ENCODE measurements around the gene NFIA. TPM values are rescaled to one million over a fixed set of nuclear protein-coding genes. Genes with fewer than 3 reads are reported as not detected.

The NFIA gene
- total RNA-seq, 1 experiment from 2014 or later, result 12.7 TPM

- Histone ChIP-seq H3K27ac (ENCODE audit: low read length) (peak overlapping the region; percentile 30; the same call in 1 of the 2 replicates), H3K36me3 (ENCODE audit: low read depth, low read length) (no peaks in the 10 kb centered on the region), H3K27me3 (ENCODE audit: low read length) (no peaks in the 10 kb centered on the region), H3K9me2 (replicated peaks; ENCODE audit: low read length) (no peaks in the 10 kb centered on the region), H3K79me2 (ENCODE audit: low read length) (no peaks in the 10 kb centered on the region), H3F3A (ENCODE audit: low read length, unreplicated experiment) (peaks cover 17% of the 10 kb centered on the region), H3K4me3 (ENCODE audit: low read length) (no peak overlapping the region), H2AFZ (ENCODE audit: low read length) (no peak overlapping the region), H3K4me1 (ENCODE audit: insufficient read depth, low read length) (peaks cover 53% of the 10 kb centered on the region), H3K4me2 (ENCODE audit: low read length) (peak overlapping the region; percentile 32), H4K20me1 (ENCODE audit: low read length) (no peaks in the 10 kb centered on the region), H3K9me3 (ENCODE audit: low read length) (no peaks in the 10 kb centered on the region), H3K9ac (ENCODE audit: low read length) (no peak overlapping the region)
- ChIA-PET POLR2A (ENCODE audit: unreplicated experiment) (interaction anchor here (0.6 kb wide), 1 partner anchor 67 kb away, joined by 6 read pairs; no protein-coding TSS in a partner anchor), CTCF (no interaction called here)
- TF ChIP-seq EZH2 (IDR thresholded peaks at IDR 0.05; ENCODE audit: low read length, unreplicated experiment) (no peak), EZH2phosphoT487 (IDR thresholded peaks at IDR 0.05; ENCODE audit: borderline replicate concordance, low read length) (no peak), CTCF (conservative IDR thresholded peaks at IDR 0.05; ENCODE audit: low read depth, low read length) (no peak)
- peak; percentile 83 for DNase-seq
- no TSS peak for BruUV-seq (replicated peaks)
- no peak for ATAC-seq
- intact Hi-C loops (cut with micrococcal nuclease), result no loop called here
These were observed 56.8 kb downstream of the NFIA start for GRCh38 chr1:61138921-61139774.

- Histone ChIP-seq H3K9ac (ENCODE audit: low read length) (no peak overlapping the region), H3K9me3 (ENCODE audit: low read length) (no peaks in the 10 kb centered on the region), H3K36me3 (ENCODE audit: low read depth, low read length) (no peaks in the 10 kb centered on the region), H3K4me2 (ENCODE audit: low read length) (peak overlapping the region; percentile 11; the same call in 1 of the 2 replicates), H3K79me2 (ENCODE audit: low read length) (no peaks in the 10 kb centered on the region), H3K27me3 (ENCODE audit: low read length) (no peaks in the 10 kb centered on the region), H2AFZ (ENCODE audit: low read length) (no peak overlapping the region), H3K4me3 (ENCODE audit: low read length) (no peak overlapping the region), H3K4me1 (ENCODE audit: insufficient read depth, low read length) (peaks cover 58% of the 10 kb centered on the region), H3F3A (ENCODE audit: low read length, unreplicated experiment) (peaks cover 17% of the 10 kb centered on the region), H3K9me2 (replicated peaks; ENCODE audit: low read length) (no peaks in the 10 kb centered on the region), H3K27ac (ENCODE audit: low read length) (0 out of 2 replicates have a peak overlapping the region, but pooled peaks have one; percentile 5), H4K20me1 (ENCODE audit: low read length) (no peaks in the 10 kb centered on the region)
- TF ChIP-seq EZH2phosphoT487 (IDR thresholded peaks at IDR 0.05; ENCODE audit: borderline replicate concordance, low read length) (no peak), EZH2 (IDR thresholded peaks at IDR 0.05; ENCODE audit: low read length, unreplicated experiment) (no peak), CTCF (conservative IDR thresholded peaks at IDR 0.05; ENCODE audit: low read depth, low read length) (no peak)
- no TSS peak for BruUV-seq (replicated peaks)
- DNase-seq (no peak), ATAC-seq (no peak)
- ChIA-PET CTCF (interaction anchor here (0.7 kb wide), 1 partner anchor 89 kb away, joined by 3 read pairs; no protein-coding TSS in a partner anchor), POLR2A (ENCODE audit: unreplicated experiment) (interaction anchor here (0.6 kb wide), 2 partner anchors 68 to 106 kb away, joined by 6 to 7 read pairs; no protein-coding TSS in a partner anchor)
- intact Hi-C loops (cut with micrococcal nuclease), result no loop called here
These were observed 57.6 kb downstream of the NFIA start for GRCh38 chr1:61139775-61140549.

All from PC-3 (cell line).